ENCODE results near the gene CAPZB.
A peak's percentile ranks its signal among the peaks of the same experiment; 100 is the strongest.

Gene CAPZB

GRCh38 chr1:19373211-19374082 lies 111.9 kb downstream of the CAPZB start:
- Histone ChIP-seq H3K36me3 (peaks cover 61 to 100% (median 91%) of the 10 kb centered on the region in 11 experiments), H3K4me2 (peak overlapping the region in 4 of 11 experiments; percentile 62 to 79 (median 73); a peak in 6 of 22 replicates), H3K9ac (no peak overlapping the region), H3K4me3 (no peak overlapping the region), H3K27ac (no peak overlapping the region), H4K20me1 (peaks cover 7 to 100% (median 81%) of the 10 kb centered on the region in 11 experiments; a peak in 21 of 22 replicates), H3K27me3 (no peaks in the 10 kb centered on the region), H3K9me3 (replicated peaks in 1 of 11) (peaks cover 0 to 18% (median 14%) of the 10 kb centered on the region in 11 experiments; a peak in 14 of 22 replicates), H3K4me1 (peaks cover 39 to 59% (median 54%) of the 10 kb centered on the region in 10 experiments)
- TF ChIP-seq Cebpa-rat (IDR thresholded peaks at IDR 0.05): no peak

GRCh38 chr1:19372602-19373001 lies 112.7 kb downstream of the CAPZB start:
- H3K27ac ChIP-seq: no peak overlapping the region
- no peak overlapping the region for H3K9ac ChIP-seq
- no peaks in the 10 kb centered on the region for H3K27me3 ChIP-seq
- H3K4me1 ChIP-seq: peaks cover 39 to 63% (median 53%) of the 10 kb centered on the region in 10 experiments
- H3K4me3 ChIP-seq: no peak overlapping the region
- H3K4me2 ChIP-seq: no peak overlapping the region
- TF ChIP-seq Cebpa-rat (IDR thresholded peaks at IDR 0.05): no peak
- H3K36me3 ChIP-seq: peaks cover 53 to 100% (median 90%) of the 10 kb centered on the region in 11 experiments
- peaks cover 11 to 100% (median 90%) of the 10 kb centered on the region in 11 experiments for H4K20me1 ChIP-seq
- H3K9me3 ChIP-seq (replicated peaks in 1 of 11): peaks cover 0 to 14% (median 9%) of the 10 kb centered on the region in 11 experiments; a peak in 14 of 22 replicates

DNA sequence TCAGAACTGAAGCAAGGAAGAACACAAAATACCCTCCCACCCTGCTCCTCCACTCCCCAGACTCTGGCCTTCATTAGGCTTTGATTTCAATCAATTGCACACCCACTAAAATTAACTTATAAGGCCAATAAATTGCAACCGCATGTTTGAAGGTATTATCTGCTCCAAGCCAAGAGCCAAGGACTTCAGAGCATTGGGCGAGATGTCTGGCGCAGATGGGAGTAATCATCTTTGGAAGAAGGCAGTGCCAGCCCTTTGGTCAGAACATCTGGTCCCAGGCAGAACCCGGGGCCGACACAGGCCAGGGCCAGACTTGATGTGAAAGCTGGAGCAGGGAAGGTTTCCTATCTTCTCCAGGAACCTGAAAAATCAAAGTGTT lies 113.2 kb downstream of the CAPZB start:
- Histone ChIP-seq H3K4me3 (no peak overlapping the region), H3K4me2 (no peak overlapping the region), H3K36me3 (peaks cover 48 to 100% (median 85%) of the 10 kb centered on the region in 11 experiments), H3K4me1 (peaks cover 39 to 67% (median 53%) of the 10 kb centered on the region in 10 experiments), H4K20me1 (peaks cover 11 to 100% (median 95%) of the 10 kb centered on the region in 11 experiments), H3K9ac (no peak overlapping the region), H3K27ac (no peak overlapping the region), H3K27me3 (no peaks in the 10 kb centered on the region), H3K9me3 (replicated peaks in 1 of 11) (peaks cover 0 to 9% (median 6%) of the 10 kb centered on the region in 11 experiments; a peak in 10 of 22 replicates)
- TF ChIP-seq Cebpa-rat (IDR thresholded peaks at IDR 0.05): no peak

DNA sequence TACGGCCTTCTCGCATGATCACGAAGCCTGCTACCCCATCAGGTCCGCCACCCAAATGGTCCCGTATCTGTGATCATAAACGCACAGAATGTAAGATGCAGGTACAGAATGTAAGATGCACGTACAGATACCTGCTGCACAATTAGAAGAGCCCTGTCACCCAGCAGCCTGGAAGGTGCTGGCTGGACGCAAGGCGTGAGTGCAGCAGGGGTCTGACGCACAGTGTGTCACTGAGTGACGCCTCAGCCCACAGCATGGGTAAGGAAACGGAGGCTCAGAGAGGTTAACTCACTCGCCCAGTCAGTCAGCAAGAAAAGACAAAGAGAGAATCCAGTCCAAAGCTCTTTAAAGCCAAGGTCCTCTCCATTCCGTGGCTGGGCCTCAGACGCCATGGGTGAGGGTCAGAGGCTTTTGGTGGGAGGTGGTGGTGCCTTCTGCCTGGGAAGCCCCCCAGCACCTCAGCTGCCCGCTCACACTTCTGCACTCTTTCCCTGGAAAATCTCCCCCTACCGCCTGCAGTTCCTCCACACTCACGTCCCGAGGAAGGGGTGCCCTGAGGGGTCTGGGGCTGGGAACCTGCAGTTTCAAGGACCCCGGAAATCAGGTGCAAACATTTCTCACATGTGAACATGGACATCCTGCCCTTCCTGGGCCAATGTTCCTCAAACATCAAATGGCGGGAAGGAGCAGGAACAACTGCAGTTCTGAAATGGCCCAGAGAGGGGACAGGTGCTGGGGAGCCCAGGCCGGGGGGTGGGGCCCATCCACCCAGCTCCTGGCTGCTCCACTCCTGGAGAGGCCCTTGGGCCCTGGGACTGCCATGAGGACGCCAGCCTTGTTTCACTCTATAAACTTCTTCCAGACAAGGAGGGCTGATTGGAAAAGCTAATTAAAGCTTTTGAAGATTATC lies 113.9 kb downstream of the CAPZB start:
- Histone ChIP-seq H3K36me3 (peaks cover 41 to 100% (median 79%) of the 10 kb centered on the region in 11 experiments), H3K27me3 (no peaks in the 10 kb centered on the region), H3K4me3 (no peak overlapping the region), H4K20me1 (peaks cover 17 to 100% (median 99%) of the 10 kb centered on the region in 11 experiments), H3K9ac (no peak overlapping the region; a peak in 1 of 22 replicates), H3K9me3 (replicated peaks in 1 of 11) (peaks cover 0 to 3% (median 0%) of the 10 kb centered on the region in 11 experiments; a peak in 5 of 22 replicates), H3K27ac (no peak overlapping the region), H3K4me1 (peaks cover 32 to 66% (median 51%) of the 10 kb centered on the region in 10 experiments), H3K4me2 (peak overlapping the region in 9 of 11 experiments; percentile 26 to 71 (median 61); a peak in 16 of 22 replicates)
- TF ChIP-seq Cebpa-rat (IDR thresholded peaks at IDR 0.05): no peak

GRCh38 chr1:19370453-19371170 lies 114.7 kb downstream of the CAPZB start:
- no peak overlapping the region for H3K4me3 ChIP-seq
- peak overlapping the region in 10 of 11 experiments; percentile 26 to 71 (median 56); a peak in 20 of 22 replicates for H3K4me2 ChIP-seq
- peaks cover 24 to 57% (median 43%) of the 10 kb centered on the region in 10 experiments for H3K4me1 ChIP-seq
- no peaks in the 10 kb centered on the region for H3K9me3 ChIP-seq (replicated peaks in 1 of 11)
- TF ChIP-seq Cebpa-rat (IDR thresholded peaks at IDR 0.05): no peak
- H3K36me3 ChIP-seq: peaks cover 33 to 100% (median 72%) of the 10 kb centered on the region in 11 experiments; a peak in 21 of 22 replicates
- peaks cover 18 to 100% (median 100%) of the 10 kb centered on the region in 11 experiments for H4K20me1 ChIP-seq
- peak overlapping the region in 2 of 11 experiments; percentile 17 to 20; a peak in 1 of 22 replicates for H3K27ac ChIP-seq
- H3K27me3 ChIP-seq: no peaks in the 10 kb centered on the region
- H3K9ac ChIP-seq: peak overlapping the region in 2 of 11 experiments; percentile 11 to 31; a peak in 2 of 22 replicates

DNA sequence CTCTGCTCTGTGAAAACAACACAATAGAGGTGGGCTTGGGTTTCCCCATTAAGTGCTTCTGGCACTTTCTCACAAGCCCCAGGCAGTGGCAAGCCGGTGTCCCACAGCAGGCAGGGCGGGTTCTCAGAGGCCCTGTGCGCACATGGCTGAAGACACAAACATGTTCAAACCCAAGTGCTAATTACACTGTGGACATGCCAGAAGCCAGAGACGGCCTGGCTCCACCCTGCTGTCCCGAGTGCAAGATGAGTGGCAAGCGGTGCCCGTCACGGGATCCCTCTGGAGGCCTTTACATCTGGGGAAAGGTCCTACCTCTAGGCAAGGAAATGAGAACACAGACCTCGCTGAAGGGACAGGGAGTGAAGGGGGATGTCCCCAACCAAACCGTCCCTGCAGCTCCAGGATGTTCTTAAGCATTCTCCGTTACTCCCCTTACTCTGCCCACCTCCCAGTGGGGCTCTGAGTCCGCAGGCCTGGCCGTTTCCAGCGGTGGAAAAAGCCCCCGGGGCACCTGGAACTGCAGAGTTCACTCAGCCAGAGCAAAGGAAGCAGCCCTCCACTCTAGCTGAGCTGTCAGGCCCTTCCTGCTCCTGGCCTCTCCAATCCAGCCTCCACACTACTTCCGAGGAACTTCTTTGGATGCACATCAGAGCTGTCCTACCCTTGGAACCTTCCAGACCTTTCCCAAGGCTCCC lies 115.8 kb downstream of the CAPZB start:
- H3K9ac ChIP-seq: peak overlapping the region in 3 of 11 experiments; percentile 0 to 31 (median 30); a peak in 5 of 22 replicates
- H3K36me3 ChIP-seq: peaks cover 26 to 100% (median 72%) of the 10 kb centered on the region in 11 experiments
- no peak for TF ChIP-seq Cebpa-rat (IDR thresholded peaks at IDR 0.05)
- peak overlapping the region in 1 of 11 experiments; percentile 17; a peak in 1 of 22 replicates for H3K27ac ChIP-seq
- H3K4me1 ChIP-seq: peaks cover 13 to 46% (median 32%) of the 10 kb centered on the region in 10 experiments; a peak in 19 of 20 replicates
- peak overlapping the region in 9 of 11 experiments; percentile 26 to 71 (median 61); a peak in 16 of 22 replicates for H3K4me2 ChIP-seq
- H3K4me3 ChIP-seq: no peak overlapping the region
- H3K27me3 ChIP-seq: no peaks in the 10 kb centered on the region
- no peaks in the 10 kb centered on the region for H3K9me3 ChIP-seq (replicated peaks in 1 of 11)
- peaks cover 18 to 100% (median 98%) of the 10 kb centered on the region in 11 experiments for H4K20me1 ChIP-seq

DNA sequence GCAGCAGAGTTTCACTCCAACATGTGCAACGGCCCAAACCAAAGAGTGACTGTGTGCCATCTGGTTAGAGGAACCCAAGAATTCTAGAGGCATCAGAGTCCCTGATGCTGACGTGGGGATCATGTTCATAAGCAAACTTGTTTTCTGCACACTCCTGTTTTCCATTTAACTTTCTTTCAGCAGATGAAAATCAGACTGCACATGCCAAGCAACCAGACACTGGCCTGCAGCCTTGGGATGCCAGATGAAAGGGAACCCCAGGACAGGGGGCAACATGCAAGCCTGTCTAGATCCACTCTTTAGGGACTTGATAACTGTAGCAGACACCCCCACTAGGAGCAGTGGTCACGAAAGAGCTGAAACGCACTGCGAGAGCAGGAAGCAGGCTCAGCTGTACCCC lies 116.4 kb downstream of the CAPZB start:
- TF ChIP-seq Cebpa-rat (IDR thresholded peaks at IDR 0.05): no peak
- Histone ChIP-seq H3K4me1 (peaks cover 12 to 40% (median 27%) of the 10 kb centered on the region in 10 experiments; a peak in 19 of 20 replicates), H3K27ac (no peak overlapping the region), H3K9me3 (replicated peaks in 1 of 11) (no peaks in the 10 kb centered on the region), H3K9ac (no peak overlapping the region), H3K4me3 (no peak overlapping the region), H3K4me2 (peak overlapping the region in 4 of 11 experiments; percentile 62 to 71 (median 65); a peak in 6 of 22 replicates), H3K36me3 (peaks cover 21 to 100% (median 72%) of the 10 kb centered on the region in 11 experiments), H3K27me3 (no peaks in the 10 kb centered on the region), H4K20me1 (peaks cover 18 to 100% (median 98%) of the 10 kb centered on the region in 11 experiments)
